Amniotic epithelial cell (primary cell): Measurements from ENCODE around the gene FDXR.
"Not testable (repeated sequence)": the region's sequence is repeated elsewhere in the genome, so short reads cannot be mapped to it uniquely, and the experiment has no call there.

Source experiments
- DNase-seq: peaks from one replicate; pipeline ENCODE4 v3.0.0-alpha.2; 2010; ENCODE audit warnings: low read depth

The FDXR gene, protein sequence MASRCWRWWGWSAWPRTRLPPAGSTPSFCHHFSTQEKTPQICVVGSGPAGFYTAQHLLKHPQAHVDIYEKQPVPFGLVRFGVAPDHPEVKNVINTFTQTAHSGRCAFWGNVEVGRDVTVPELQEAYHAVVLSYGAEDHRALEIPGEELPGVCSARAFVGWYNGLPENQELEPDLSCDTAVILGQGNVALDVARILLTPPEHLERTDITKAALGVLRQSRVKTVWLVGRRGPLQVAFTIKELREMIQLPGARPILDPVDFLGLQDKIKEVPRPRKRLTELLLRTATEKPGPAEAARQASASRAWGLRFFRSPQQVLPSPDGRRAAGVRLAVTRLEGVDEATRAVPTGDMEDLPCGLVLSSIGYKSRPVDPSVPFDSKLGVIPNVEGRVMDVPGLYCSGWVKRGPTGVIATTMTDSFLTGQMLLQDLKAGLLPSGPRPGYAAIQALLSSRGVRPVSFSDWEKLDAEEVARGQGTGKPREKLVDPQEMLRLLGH

DNA sequence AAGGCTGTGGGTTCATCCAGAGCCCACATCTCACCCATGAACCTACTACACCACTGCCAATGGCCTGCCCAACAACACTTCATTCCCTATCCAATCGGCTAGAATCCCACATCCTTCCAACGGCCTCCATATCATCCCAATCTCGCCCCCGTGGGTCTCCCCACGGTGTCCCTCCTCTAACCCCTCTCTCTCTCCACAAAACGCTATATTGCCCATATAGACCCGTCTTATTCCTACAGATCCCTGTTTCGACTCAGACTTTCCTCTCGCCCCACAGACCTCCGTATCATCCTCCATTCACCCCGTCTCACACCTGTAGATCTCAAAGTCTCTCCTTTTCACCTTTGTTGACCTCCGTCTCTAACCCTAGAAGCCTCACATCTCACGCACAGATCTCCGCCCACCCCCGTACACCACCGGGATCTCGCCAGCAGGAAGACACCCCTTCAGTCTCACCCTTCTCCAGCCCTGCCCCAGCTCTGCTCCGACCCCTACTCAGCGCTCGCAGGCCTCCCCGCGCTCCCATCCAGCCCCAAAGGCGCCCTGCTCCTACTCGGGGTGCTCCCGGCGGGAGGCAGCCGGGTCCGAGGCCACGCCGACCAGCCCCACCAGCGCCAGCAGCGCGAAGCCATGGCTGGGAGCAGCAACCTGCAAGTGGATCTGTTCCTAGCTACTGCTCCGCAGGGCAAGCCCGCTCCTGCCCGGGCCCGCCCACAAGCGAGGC, at the start of gene FDXR:
Gene FDXR, minus strand, starts transcription at position 682 of the 724 bp plus-strand sequence. Its CDS starts 50 bp downstream, at position 632.
- no peak for DNase-seq

DNA sequence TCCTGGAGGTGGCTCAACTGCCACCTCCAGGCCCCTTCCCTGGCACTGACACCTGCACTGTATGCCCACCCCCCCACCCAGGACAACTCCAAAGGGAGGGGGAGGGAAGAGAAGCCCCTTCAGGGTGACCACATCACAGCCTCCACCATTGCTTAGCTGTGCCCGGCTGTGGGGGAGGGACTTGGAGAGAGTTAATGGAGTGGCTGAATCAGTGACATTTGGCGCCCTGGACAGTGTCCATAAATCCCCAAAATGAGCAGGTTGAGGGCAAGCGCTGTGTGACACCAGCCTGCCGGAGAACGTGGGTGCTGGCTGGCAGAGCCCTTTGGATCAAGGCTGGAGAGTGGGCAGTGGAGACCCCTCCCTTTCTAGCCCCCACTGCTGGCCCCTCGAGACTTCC, 49.4 kb upstream of the FDXR start:
- DNase-seq = no peak

DNA sequence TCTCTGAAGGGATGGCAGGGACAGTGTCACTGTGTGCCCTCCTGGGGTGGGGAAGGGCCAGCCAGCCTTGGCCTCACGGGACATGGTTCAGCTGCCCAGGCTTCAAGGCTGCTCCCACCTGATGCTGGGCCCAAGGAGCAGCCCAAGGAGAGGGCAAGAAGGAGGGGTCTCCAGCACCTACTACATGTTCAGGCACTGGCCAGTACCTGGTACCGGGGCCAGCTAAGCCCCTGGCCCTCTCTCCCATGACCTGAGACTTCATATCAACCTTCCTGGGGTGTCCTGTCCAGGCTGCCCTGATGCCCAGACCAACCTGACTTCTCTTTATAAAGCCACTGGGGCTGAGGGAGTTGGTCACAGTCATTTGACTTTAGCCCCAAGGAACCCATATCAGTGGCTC, 49.0 kb upstream of the FDXR start:
- no peak for DNase-seq

DNA sequence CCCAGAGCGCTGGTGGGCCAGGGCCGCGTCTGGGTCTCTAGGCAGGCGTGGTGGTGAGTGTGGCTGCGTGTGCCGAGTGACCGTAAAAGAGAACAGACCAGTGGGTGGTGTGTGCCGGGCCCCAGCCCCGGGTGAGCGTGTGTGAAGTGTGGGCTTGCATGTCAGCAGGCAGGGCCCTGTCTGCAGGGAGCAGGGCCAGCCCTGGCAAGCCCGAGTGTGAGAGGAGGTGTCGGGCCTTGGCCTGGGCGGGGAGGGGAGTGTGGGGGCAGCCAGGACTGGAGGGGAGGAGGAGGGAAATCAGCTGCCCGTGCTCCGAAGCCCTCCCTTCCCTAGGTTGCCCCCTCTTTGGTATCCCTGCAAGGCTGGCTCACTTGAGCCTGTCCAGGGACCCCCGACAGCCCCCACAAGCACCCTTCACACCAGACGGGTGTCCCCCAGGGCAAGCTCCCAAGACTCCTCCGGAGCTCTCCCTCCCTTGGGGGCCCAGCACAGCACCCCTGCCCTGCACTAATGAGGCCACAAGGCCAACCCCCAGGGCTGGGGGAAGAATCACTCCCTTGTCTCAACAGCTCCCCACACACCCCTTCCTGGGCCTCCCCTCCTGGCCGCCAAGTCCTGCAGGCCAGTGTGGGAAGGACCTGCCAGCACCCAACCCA, 48.4 kb upstream of the FDXR start:
- no peak for DNase-seq

DNA sequence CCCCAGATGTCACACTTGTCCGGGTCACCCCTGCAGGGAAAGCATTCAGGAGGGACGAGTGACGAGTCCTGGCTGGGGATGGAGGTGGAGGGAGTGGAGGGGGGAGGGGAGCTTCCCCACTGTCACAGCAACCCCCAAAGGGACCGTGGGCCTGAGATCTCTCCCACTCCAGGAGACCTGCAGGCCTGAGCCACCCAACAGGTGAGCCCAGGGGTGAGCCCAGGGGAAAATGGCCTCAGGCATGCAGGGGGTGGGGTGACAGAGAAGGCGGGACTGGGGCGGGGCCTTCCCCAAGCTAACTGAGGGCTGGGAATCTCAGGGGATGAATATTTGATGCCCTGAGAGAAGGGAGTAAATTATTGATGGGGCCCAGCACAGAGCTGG, 47.8 kb upstream of the FDXR start:
- DNase-seq = no peak

DNA sequence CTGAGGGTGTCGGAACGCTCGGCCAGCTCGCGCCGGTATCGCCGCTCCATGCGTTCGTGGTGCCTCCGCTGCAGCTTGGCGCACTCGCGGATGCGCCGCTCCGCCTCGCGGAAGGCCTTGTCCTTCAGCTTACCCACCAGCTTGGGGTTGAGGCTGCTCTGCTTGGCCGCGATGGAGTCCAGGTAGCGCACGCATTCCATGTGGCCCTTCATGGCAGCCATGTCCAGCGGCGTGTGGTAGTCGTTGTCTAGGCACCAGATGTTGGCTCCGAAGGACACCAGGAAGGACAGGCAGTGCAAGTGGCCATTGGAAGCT, 47.5 kb upstream of the FDXR start:
- no peak for DNase-seq

DNA sequence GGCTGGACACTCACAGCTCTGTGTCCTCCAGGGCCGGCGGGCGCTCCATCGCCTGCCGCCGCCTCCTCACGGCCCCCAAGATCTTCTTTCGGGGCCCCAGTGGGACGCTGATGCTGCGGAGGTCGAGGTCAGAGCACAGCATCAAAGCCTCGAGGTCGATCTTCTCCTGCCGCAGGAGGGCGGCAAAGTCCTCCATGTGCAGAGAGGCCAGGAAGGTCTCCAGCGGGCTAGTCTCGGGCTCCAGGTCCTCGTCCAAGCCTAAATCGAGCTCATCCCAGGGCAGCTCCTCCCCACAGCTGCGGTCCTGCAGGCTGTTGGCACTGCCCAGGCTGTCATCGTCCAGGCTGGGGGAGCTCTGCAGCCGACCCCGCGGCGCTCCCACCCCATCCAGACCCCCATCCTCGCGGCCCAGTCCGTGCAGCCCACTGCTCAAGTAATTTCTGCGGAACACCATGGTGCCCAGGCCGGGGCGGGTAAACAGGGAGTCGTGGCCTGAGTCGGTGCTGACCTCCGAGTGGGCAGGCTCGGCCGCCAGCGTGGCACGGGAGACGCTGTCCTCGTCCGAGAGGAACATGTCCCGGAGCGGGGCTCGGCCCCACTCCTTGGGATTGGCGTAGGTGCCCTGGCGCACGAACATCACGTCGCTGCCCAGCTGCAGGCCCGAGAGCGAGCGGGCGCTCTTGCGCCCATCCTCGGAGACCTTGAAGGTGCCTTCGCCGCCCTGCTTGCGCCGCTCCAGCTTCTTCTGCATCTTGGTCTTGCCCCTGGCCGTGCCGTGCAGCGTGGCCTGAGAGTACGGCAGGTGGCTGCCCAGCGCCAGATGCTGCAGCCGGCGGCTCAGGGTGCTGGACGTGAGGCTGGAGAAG, 46.9 kb upstream of the FDXR start:
- DNase-seq = no peak

DNA sequence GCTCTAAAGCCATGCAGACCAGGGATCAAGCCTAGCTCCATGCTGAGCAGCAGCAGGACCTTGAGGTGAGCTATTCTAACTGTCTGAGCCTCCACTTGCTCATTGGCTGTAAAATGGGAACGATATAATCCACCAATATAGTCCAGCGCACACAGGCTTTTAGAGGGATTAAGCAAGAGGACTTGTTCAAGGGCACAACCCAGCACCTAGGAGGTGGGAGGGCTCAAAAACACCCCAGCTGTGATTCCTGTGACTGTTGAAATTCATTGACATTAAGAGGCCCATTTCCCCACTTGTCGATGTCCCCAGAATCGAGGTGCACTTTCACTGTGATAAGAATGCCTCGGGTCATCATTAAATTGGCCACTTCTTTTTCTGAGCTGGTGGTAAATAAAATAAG, 46.1 kb upstream of the FDXR start:
- no peak for DNase-seq

DNA sequence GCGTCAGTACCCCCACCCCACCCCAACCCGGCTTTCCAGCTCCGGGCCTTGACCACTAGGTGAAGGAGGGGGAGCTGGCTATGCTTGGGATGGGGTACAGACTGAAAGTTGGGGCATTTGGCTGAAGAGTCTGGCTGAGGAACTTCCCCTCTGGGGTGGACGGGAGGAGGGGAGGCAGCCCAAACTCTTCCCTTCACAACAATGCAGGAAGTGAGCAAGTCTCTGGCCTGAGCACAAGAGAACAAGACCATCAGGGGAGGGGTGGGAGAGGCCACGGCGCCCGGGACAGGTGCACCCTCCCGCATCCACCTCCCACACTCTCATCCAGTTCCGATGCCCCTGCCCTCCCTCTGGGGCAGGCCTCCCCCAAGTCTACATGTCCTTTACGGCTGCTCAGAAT, 44.6 kb upstream of the FDXR start:
- DNase-seq = no peak

DNA sequence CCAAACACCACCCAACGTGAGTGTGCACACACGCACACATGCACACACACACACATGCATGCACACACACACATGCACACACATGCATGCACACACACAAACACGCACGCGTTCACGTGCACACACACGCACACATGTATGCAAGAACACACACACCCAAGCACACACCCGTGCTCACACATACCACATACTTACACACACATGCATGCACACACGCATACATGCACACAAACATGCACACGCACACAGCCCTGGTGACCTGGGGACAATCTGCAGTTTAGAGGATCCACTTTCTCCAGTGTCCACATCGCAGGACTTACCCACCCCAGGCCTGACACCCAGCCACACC, 44.0 kb upstream of the FDXR start:
- DNase-seq = no peak

DNA sequence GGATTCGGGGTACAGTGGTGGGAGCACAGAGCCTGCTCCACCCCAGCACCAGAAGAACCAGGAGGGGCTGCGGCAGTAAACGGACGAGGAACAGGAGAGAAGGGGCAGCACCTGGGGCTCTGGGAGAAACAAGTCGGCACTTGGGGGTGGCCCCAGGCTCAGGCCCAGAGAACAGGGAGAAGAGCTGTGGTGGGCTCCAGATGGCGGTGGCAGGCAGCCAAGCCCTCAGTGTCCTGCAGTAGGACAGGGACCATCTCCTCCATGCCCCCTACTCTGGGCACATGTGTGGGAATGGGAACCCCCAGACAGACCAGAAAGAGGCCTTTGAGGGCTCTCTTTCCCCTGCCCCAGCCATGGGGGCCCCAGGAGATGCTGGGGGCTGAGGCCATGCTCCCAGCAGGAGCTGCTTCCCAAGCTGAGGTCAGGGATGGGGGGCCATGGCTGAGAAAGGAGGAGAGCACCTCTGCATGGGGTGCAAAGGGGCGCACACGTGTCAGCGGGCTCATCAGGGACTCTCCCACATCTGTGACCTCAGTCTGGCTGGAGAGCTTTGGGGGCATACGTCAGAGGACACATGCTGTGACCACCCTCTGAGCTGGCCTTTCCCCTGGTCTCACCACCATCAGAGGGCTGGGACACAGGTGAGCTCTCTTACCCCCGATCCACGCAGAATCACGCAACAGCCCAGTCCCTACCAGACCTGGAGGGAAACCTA, 43.5 kb upstream of the FDXR start:
- DNase-seq = no peak

DNA sequence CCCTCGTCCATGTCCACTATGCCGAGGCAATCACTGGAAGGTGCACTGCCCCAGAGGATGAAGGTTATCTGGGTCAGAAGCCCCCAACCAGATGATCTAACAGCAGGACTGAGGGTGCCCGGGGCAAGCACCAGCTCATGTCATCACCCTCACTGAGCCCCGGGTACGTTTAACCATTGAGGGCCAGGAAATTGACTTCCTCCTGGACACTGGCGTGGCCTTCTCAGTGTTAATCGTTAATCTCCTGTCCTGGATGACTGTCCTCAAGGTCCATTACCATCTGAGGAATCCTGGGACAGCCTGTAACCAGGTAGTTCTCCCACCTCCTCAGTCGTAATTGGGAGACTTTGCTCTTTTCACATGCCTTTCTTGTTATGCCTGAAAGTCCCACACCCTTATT, 38.6 kb upstream of the FDXR start:
- DNase-seq = not testable (repeated sequence)

DNA sequence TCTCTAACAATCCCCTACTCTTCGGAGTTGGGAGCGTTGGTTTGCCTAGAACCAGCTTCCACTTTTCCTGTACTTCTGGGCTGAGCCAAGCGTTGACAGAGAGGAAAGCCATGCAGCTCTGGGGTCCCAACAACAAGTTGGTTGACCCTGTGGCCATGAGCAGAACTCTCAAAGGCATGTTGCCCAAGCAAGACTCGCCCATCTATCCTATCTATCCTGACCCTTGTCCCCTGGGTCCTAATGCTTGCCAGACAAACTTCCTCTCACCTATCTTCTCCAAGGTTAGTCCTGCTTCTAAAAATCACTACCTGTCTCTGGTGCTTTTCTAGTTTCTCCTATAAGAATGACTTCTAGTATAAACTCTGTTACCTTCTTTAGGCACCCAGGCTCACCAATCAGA, 36.3 kb upstream of the FDXR start:
- DNase-seq = not testable (repeated sequence)

DNA sequence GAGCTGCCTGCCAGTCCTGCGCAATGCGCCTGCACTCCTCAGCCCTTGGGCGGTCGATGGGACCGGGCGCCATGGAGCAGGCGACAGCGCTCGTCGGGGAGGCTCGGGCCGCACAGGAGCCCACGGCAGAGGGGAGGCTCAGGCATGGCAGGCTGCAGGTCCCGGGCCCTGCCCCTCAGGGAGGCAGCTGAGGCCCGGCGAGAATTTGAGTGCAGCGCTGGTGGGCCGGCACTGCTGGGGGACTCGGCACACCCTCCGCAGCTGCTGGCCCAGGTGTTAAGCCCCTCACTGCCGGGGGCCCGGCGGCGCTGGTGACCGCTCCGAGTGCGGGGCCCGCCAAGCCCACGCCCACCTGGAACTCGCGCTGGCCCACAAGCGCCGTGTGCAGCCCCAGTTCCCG, 34.2 kb upstream of the FDXR start:
- DNase-seq = no peak

DNA sequence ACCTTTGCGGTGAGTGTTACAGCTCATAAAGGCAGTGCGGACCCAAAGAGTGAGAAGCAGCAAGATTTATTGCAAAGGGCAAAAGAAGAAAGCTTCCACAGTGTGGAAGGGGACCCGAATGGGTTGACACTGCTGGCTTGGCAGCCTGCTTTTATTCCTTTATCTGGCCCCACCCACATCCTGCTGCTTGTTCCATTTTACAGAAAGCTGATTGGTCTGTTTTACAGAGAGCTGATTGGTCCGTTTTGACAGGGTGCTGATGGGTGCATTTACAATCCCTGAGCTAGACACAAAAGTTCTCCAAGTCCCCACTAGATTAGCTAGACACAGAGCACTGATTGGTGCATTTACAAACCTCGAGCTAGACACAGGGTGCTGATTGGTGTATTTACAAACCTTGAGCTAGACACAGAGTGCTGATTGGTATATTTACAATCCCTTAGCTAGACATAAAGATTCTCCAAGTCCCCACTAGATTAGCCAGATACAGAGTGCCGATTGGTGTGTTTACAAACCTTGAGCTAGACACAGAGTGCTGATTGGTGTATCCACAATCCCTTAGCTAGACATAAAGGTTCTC, 33.5 kb upstream of the FDXR start:
- DNase-seq = not testable (repeated sequence)

DNA sequence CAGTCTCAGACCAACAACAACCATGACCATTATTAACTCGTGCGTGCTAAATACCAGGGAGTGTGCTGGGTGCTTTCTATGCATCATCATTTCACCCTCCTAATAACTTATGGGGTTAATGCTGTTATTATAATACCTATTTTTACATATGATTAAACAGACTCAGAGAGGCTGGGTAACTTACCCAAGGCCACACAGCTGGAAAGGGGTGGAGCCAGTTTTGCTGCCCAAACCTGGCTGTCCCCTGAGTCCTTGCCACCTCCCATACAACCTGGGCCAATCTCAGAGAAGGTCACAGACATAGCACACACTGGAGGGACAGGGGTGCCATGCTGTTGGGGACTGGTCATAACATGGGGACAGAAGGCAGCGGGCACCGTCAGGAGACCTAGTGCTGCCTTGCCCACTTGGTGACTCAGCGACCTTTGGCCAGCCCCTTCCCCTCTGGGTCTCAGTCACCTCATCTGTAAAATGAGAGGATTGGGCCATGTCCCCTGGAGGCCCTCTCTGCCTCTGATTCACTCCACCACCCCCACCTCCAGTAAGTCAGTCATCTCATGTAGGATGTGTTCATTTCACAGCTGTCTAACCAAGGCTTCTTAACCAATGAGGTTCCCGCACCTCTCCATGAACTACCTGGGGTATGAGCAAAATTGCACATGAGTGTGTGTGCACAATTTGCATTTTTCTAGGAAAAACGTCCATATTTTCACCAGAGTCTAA, 32.1 kb upstream of the FDXR start:
- no peak for DNase-seq

DNA sequence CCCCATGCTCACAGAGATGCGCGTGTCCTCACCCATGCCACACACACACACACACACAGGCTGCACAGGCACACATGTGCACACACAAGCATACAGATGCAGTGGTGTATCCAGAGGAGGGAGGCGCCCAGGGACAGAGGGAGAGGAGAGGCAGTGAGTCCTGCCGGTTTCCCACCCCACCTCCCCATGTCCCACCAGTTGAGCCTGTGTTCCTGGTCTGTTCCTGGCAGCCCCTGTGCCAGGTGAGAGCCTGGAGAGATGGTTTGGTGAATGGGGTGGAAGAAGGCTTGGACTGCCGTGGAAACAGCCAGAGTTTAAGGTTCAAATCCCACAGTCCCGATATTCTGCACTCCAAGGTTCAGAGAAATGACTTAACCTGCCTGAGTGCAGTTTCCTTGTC, 30.9 kb upstream of the FDXR start:
- DNase-seq = no peak

DNA sequence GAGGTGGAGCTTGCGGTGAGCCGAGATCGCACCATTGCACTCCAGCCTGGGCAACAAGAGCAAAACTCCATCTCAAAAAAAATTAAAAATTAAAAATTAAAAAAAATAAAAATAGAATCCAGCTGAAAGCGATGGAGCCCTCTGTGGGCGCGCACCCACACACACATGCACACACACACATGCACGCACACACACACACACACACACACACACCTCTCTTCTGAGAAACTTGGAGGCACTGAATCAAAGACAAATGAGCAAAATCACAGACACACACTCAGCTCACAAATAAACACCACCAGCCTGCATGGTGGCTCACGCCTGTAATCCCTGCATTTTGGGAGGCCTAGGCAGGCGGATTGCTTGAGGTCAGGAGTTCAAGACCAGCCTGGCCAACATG, 30.2 kb upstream of the FDXR start:
- no peak for DNase-seq

DNA sequence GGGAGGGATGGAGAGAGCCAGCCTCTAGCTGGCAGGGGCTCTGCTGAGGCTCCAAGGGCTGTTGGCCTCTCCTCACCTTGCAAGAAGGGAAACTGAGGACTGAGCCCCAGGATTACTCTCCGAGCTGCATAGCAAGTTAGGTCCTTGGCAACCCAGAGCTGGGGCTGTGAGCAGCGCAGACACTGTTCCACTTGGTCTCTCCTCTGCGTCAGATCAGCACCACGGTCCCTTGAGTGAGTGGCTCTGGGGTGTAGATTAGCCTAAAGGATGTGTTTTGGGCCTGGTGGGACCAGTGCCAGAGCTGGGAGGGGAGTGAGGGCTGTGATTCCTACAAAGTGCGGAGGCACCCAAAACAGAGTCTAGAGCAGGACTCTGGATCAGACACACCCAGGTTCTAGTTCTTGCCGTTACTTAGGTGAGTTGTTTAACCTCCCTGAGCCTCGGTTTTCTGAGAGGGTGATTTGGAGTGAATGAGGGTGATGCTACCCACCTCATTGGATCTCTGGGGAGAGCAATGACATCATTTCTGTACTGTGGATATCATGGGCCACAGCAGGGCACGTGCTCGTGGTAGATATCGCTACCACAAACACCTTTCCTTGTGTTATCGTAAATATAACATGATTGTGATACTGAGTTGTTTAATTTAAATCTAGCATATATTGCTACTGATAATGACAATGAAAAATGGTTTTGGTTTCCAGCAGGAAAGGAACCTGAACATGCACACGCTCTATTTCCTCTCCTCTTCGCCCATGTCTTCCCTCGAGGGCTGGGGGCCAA, 28.8 kb upstream of the FDXR start:
- no peak for DNase-seq

DNA sequence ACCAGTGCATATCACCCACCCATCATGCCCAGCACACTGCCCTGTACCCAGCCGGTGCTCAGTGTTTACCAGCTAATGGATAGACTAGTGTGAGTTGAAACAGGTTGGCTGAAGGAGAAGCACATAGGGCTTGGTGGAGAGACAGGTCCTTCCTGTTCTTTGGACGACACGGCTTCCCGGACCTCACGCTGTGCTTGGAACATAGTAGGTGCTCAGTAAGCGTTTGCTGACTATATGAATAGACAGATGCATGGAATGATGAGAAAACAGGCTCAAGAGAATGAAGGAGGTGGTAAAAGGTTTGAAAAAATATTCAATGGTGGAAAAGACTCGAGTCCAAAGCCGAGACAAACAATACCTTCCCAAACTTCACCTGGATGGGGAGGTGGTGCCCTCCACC, 27.4 kb upstream of the FDXR start:
- no peak for DNase-seq
